Naive thymus-derived CD4-positive, alpha-beta T cell (primary cell): ENCODE data around the gene INSM2. TPM values are rescaled to one million over a fixed set of nuclear protein-coding genes. Genes with fewer than 3 reads are reported as not detected.

ENCODE experiments used
- ATAC-seq: fragments of 150-1000 bp; cut with Tn5 transposase; 2 replicates; pipeline ENCODE4 v1.10.0; 2021; ENCODE audit warnings: mild to moderate bottlenecking, moderate library complexity
- CTCF ChIA-PET: fragments of 350-600 bp; sonication (Branson Sonifier 250); formaldehyde crosslinking; loops from one replicate; lab custom pipeline; 2021; ENCODE audit warnings: antibody characterized with exemption; lab: Charles Lee
- POLR2A ChIA-PET: fragments of 350-600 bp; sonication (Branson Sonifier 250); formaldehyde crosslinking; loops from one replicate; lab custom pipeline; 2021; ENCODE audit warnings: antibody characterized with exemption, inconsistent platforms; lab: Charles Lee
- DNase-seq, 9 donors: peaks; one replicate each; pipeline versions ENCODE4 v3.0.0 to v3.0.0-alpha.2; 2020 to 2022; ENCODE audit warnings: mixed read lengths in 1 of 9
- H3K27ac ChIP-seq: one replicate; pipeline ENCODE4 v1.7.0; 2013; ENCODE audit warnings: mild to moderate bottlenecking, low read depth, low read length, moderate library complexity
- H3K27me3 ChIP-seq, 2 donors: one replicate each; pipeline ENCODE4 v1.7.0; 2013; ENCODE audit warnings: low read length in 2 of 2, mild to moderate bottlenecking in 2 of 2, moderate library complexity in 2 of 2; ENCODE audit not compliant: control insufficient read depth in 2 of 2, insufficient read depth in 2 of 2
- H3K36me3 ChIP-seq, 3 experiments: 1 replicate in 2 of 3; 2 replicates in 1 of 3; pipeline ENCODE4 v1.7.0; 2013; ENCODE audit warnings: low read length in 3 of 3, mild to moderate bottlenecking in 3 of 3, moderate library complexity in 1 of 3; ENCODE audit not compliant: insufficient read depth in 3 of 3, control insufficient read depth in 2 of 3
- H3K4me1 ChIP-seq, 2 donors: one replicate each; pipeline ENCODE4 v1.7.0; 2013; ENCODE audit warnings: low read length in 2 of 2, mild to moderate bottlenecking in 2 of 2, moderate library complexity in 1 of 2; ENCODE audit not compliant: control insufficient read depth in 2 of 2, insufficient read depth in 2 of 2
- H3K4me3 ChIP-seq: 2 replicates; pipeline ENCODE4 v1.7.0; 2013; ENCODE audit warnings: mild to moderate bottlenecking, low read length
- H3K9me3 ChIP-seq, 3 experiments: 1 replicate in 2 of 3; 2 replicates in 1 of 3; pipeline ENCODE4 v1.7.0; 2013; ENCODE audit warnings: low read length in 3 of 3; ENCODE audit not compliant: control insufficient read depth in 2 of 3
- H3K27ac Mint-ChIP-seq, 9 donors: one replicate each; pipeline ENCODE4 v1.8.0; 2020 to 2022; ENCODE audit warnings: mixed read lengths in 9 of 9, mild to moderate bottlenecking in 8 of 9, moderate library complexity in 5 of 9, inconsistent platforms in 2 of 9
- H3K27me3 Mint-ChIP-seq, 5 donors: one replicate each; pipeline ENCODE4 v1.8.0; 2021 to 2022; ENCODE audit warnings: mixed read lengths in 5 of 5, mild to moderate bottlenecking in 1 of 5
- H3K36me3 Mint-ChIP-seq, 5 donors: one replicate each; pipeline ENCODE4 v1.8.0; 2020 to 2022; ENCODE audit warnings: mixed read lengths in 5 of 5, mild to moderate bottlenecking in 3 of 5, inconsistent platforms in 1 of 5
- H3K4me1 Mint-ChIP-seq, 7 donors: one replicate each; pipeline ENCODE4 v1.8.0; 2020 to 2022; ENCODE audit warnings: mixed read lengths in 7 of 7, mild to moderate bottlenecking in 3 of 7, inconsistent platforms in 1 of 7
- H3K4me3 Mint-ChIP-seq, 10 donors: one replicate each; pipeline ENCODE4 v1.8.0; 2020 to 2022; ENCODE audit warnings: mild to moderate bottlenecking in 10 of 10, mixed read lengths in 10 of 10, moderate library complexity in 6 of 10, inconsistent platforms in 2 of 10
- H3K9me3 Mint-ChIP-seq, 11 donors: one replicate each; pipeline ENCODE4 v1.8.0; 2020 to 2022; ENCODE audit warnings: mixed read lengths in 11 of 11, mild to moderate bottlenecking in 4 of 11, inconsistent platforms in 1 of 11, moderate library complexity in 1 of 11
- intact Hi-C, 2 donors: fragments of 100-400 bp; cut with micrococcal nuclease; formaldehyde crosslinking; loops; one replicate each; pipeline ENCODE4 v1.15.1; 2023
- polyA plus RNA-seq, 2 donors: library from polyadenylated mRNA; unstranded; fragments of 300-500 nt; fragmentation: Illumina TruSeq; gene quantifications; one replicate each; pipeline ENCODE4 v1.2.3, GENCODE V29; 2021
- total RNA-seq, 6 experiments: library from RNA in 5 of 6; stranded (reverse) in 5 of 6; gene quantifications; 1 replicate in 5 of 6; 2 replicates in 1 of 6; pipeline ENCODE4 v1.2.3 and lab custom pipeline; 2021 to 2026

INSM2 gene
- total and polyA plus RNA-seq, 7 experiments from 2014 or later = not detected

- Mint-ChIP-seq H3K27me3 (peaks cover 46 to 64% (median 49%) of the 10 kb centered on the region in 5 donors), H3K27ac (no peak overlapping the region), H3K4me1 (no peaks in the 10 kb centered on the region), H3K4me3 (no peak overlapping the region), H3K9me3 (peaks cover 0 to 5% (median 0%) of the 10 kb centered on the region in 11 donors), H3K36me3 (peaks cover 0 to 4% (median 0%) of the 10 kb centered on the region in 5 donors)
- no peaks in the 10 kb centered on the region for H3K36me3 ChIP-seq
- ATAC-seq (no peak), DNase-seq (no peak)
- H3K4me3 ChIP-seq = no peak overlapping the region
- intact Hi-C loops = no loop called here
- no peaks in the 10 kb centered on the region for H3K4me1 ChIP-seq
- H3K27me3 ChIP-seq = no peaks in the 10 kb centered on the region
- no peaks in the 10 kb centered on the region for H3K9me3 ChIP-seq
- no peak overlapping the region for H3K27ac ChIP-seq
- CTCF ChIA-PET = no interaction called here
- POLR2A ChIA-PET = no interaction called here
Observed at GRCh38 chr14:35526962-35527361, 7.0 kb upstream of the INSM2 start.

GRCh38 chr14:35531960-35532747 is 1.8 kb upstream of the INSM2 start:
- intact Hi-C loops = loop anchor here in 1 of 2 donors (5.0 to 10.0 kb wide), 3 partner anchors 155 to 783 kb away; partner anchors contain the start of genes PPP2R3C and PRORP
- H3K36me3 ChIP-seq = no peaks in the 10 kb centered on the region
- ChIA-PET CTCF (no interaction called here), POLR2A (interaction anchor here (0.6 kb wide), 1 partner anchor 252 kb away, joined by 3 read pairs; no protein-coding TSS in a partner anchor)
- H3K9me3 ChIP-seq = no peaks in the 10 kb centered on the region
- Mint-ChIP-seq H3K4me3 (no peak overlapping the region), H3K27ac (no peak overlapping the region), H3K36me3 (peaks cover 0 to 8% (median 4%) of the 10 kb centered on the region in 5 donors), H3K27me3 (peaks cover 61 to 80% (median 64%) of the 10 kb centered on the region in 5 donors), H3K4me1 (peaks cover 0 to 23% (median 13%) of the 10 kb centered on the region in 7 donors), H3K9me3 (peaks cover 0 to 10% (median 0%) of the 10 kb centered on the region in 11 donors)
- DNase-seq (no peak), ATAC-seq (no peak)
- peaks cover 3 to 11% of the 10 kb centered on the region in 2 donors for H3K27me3 ChIP-seq
- peaks cover 0 to 7% of the 10 kb centered on the region in 2 donors for H3K4me1 ChIP-seq
- no peak overlapping the region for H3K27ac ChIP-seq
- no peak overlapping the region for H3K4me3 ChIP-seq

- H3K9me3 Mint-ChIP-seq = peaks cover 0 to 10% (median 0%) of the 10 kb centered on the region in 11 donors
- peaks cover under 1 to 13% (median 4%) of the 10 kb centered on the region in 5 donors for H3K36me3 Mint-ChIP-seq
- peaks cover 0 to 7% of the 10 kb centered on the region in 2 donors for H3K4me1 ChIP-seq
- H3K27ac ChIP-seq = no peak overlapping the region
- no peaks in the 10 kb centered on the region for H3K9me3 ChIP-seq
- no peaks in the 10 kb centered on the region for H3K36me3 ChIP-seq
- intact Hi-C loops = loop anchor here in 1 of 2 donors (5.0 to 10.0 kb wide), 3 partner anchors 154 to 782 kb away; partner anchors contain the start of genes PPP2R3C and PRORP
- DNase-seq = no peak
- ChIA-PET POLR2A (no interaction called here), CTCF (no interaction called here)
- H3K27ac Mint-ChIP-seq = no peak overlapping the region
- H3K27me3 Mint-ChIP-seq = peaks cover 60 to 80% (median 62%) of the 10 kb centered on the region in 5 donors
- peaks cover 3 to 11% of the 10 kb centered on the region in 2 donors for H3K27me3 ChIP-seq
- peak overlapping the region; percentile 49 for H3K4me3 ChIP-seq
- peaks cover 0 to 23% (median 13%) of the 10 kb centered on the region in 7 donors for H3K4me1 Mint-ChIP-seq
- peak overlapping the region; percentile 48 to 86 (median 75) for H3K4me3 Mint-ChIP-seq
- no peak for ATAC-seq
Observed at GRCh38 chr14:35532783-35533356, 1.1 kb upstream of the INSM2 start.

DNA sequence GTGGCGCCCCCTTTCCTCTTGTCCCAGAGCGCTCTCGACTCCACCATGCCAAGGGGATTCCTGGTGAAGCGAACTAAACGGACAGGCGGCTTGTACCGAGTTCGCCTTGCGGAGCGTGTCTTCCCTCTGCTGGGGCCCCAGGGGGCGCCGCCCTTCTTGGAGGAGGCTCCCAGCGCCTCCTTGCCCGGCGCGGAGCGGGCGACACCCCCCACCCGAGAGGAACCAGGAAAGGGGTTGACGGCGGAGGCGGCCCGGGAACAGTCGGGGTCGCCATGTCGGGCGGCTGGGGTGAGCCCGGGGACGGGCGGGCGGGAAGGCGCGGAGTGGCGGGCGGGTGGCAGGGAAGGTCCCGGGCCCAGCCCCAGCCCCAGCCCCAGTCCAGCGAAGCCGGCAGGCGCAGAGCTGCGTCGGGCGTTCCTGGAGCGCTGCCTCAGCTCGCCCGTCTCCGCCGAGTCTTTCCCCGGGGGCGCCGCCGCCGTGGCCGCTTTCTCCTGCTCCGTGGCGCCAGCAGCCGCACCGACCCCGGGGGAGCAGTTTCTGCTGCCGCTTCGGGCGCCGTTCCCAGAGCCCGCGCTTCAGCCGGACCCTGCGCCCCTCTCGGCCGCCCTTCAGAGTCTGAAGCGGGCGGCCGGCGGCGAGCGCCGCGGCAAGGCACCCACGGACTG is 376 bp downstream of the INSM2 start:
- H3K36me3 Mint-ChIP-seq = peaks cover 4 to 19% (median 5%) of the 10 kb centered on the region in 5 donors
- Histone ChIP-seq H3K9me3 (no peaks in the 10 kb centered on the region), H3K27me3 (peaks cover 3 to 11% of the 10 kb centered on the region in 2 donors), H3K27ac (no peak overlapping the region), H3K4me1 (peaks cover 0 to 7% of the 10 kb centered on the region in 2 donors), H3K36me3 (no peaks in the 10 kb centered on the region), H3K4me3 (peak overlapping the region; percentile 49)
- H3K27me3 Mint-ChIP-seq = peaks cover 46 to 73% (median 52%) of the 10 kb centered on the region in 5 donors
- peaks cover 0 to 10% (median 0%) of the 10 kb centered on the region in 11 donors for H3K9me3 Mint-ChIP-seq
- peaks cover 0 to 23% (median 13%) of the 10 kb centered on the region in 7 donors for H3K4me1 Mint-ChIP-seq
- H3K27ac Mint-ChIP-seq = no peak overlapping the region
- peak; percentile 14 for ATAC-seq
- peak in 5 of 9 donors; percentile 3 to 13 (median 11) for DNase-seq
- CTCF ChIA-PET = no interaction called here
- H3K4me3 Mint-ChIP-seq = peak overlapping the region; percentile 72 to 86 (median 78)
- POLR2A ChIA-PET = no interaction called here
- intact Hi-C loops = loop anchor here in 1 of 2 donors (2.0 to 10.0 kb wide), 4 partner anchors 153 to 780 kb away; partner anchors contain the start of genes BRMS1L, PPP2R3C and PRORP

- Histone ChIP-seq H3K27ac (no peak overlapping the region), H3K4me3 (peak overlapping the region; percentile 30), H3K36me3 (peaks cover 0 to 4% (median 0%) of the 10 kb centered on the region in 3 experiments), H3K27me3 (peaks cover 3 to 11% of the 10 kb centered on the region in 2 donors), H3K9me3 (no peaks in the 10 kb centered on the region), H3K4me1 (peaks cover 0 to 7% of the 10 kb centered on the region in 2 donors)
- Mint-ChIP-seq H3K4me1 (peaks cover 0 to 23% (median 15%) of the 10 kb centered on the region in 7 donors), H3K27me3 (peaks cover 41 to 67% (median 46%) of the 10 kb centered on the region in 5 donors), H3K4me3 (peak overlapping the region; percentile 72 to 86 (median 81)), H3K36me3 (peaks cover 4 to 25% (median 11%) of the 10 kb centered on the region in 5 donors), H3K27ac (no peak overlapping the region), H3K9me3 (peaks cover 0 to 10% (median 0%) of the 10 kb centered on the region in 11 donors)
- intact Hi-C loops = loop anchor here in 1 of 2 donors (2.0 to 10.0 kb wide), 4 partner anchors 152 to 780 kb away; partner anchors contain the start of genes BRMS1L, PPP2R3C and PRORP
- ATAC-seq (peak; percentile 93), DNase-seq (peak; percentile 31 to 80 (median 58))
- POLR2A ChIA-PET = no interaction called here
- CTCF ChIA-PET = no interaction called here
Observed at GRCh38 chr14:35534873-35535482, 1.0 kb downstream of the INSM2 start.
